ENCODE measurements around the gene SETD1A. TPM values are rescaled to one million over a fixed set of nuclear protein-coding genes. Genes with fewer than 3 reads are reported as not detected.

SETD1A gene
- total RNA-seq, 2 donors from 2014 or later = 10.0 to 29.1 TPM

DNA sequence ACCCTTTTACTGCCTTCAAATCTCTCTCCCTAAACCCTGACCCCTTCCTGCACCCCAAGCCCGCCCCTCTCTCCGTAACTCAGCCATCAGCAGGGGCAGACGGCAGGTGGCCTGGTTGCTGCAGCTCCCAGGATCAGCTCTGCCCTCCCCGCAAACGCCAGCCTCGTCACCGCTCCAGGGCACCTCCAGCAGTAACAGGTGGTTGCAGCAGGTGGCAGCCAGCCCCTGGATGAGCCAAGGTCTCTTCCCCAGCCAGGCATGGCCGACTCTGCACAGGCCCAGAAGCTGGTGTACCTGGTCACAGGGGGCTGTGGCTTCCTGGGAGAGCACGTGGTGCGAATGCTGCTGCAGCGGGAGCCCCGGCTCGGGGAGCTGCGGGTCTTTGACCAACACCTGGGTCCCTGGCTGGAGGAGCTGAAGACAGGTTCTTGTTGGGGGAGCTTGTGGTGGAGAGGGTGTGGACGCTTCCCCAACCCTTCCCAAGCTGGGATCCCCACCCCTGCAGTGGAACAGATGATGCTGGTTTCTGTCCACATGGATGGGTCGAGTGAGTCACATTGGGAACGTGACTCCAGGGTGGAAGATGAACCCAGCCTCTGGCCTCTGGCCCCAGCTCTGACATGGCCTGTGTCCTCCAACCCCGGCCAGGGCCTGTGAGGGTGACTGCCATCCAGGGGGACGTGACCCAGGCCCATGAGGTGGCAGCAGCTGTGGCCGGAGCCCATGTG is 28.0 kb downstream of the SETD1A start:
- DNase-seq (ENCODE audit: low spot score) = peak; percentile 70
- H3K27ac ChIP-seq = peak overlapping the region; percentile 16 to 61
- H3K36me3 ChIP-seq = peaks cover 5% of the 10 kb centered on the region in 2 donors
- no peaks in the 10 kb centered on the region for H3K4me1 ChIP-seq (replicated peaks)
- H3K27me3 ChIP-seq (replicated peaks; ENCODE audit: insufficient read depth) = no peaks in the 10 kb centered on the region
- 48% methylated on average over 19 of the region's 20 CpGs for WGBS
- TF ChIP-seq, protein P1, sequence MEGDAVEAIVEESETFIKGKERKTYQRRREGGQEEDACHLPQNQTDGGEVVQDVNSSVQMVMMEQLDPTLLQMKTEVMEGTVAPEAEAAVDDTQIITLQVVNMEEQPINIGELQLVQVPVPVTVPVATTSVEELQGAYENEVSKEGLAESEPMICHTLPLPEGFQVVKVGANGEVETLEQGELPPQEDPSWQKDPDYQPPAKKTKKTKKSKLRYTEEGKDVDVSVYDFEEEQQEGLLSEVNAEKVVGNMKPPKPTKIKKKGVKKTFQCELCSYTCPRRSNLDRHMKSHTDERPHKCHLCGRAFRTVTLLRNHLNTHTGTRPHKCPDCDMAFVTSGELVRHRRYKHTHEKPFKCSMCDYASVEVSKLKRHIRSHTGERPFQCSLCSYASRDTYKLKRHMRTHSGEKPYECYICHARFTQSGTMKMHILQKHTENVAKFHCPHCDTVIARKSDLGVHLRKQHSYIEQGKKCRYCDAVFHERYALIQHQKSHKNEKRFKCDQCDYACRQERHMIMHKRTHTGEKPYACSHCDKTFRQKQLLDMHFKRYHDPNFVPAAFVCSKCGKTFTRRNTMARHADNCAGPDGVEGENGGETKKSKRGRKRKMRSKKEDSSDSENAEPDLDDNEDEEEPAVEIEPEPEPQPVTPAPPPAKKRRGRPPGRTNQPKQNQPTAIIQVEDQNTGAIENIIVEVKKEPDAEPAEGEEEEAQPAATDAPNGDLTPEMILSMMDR (IDR thresholded peaks at IDR 0.05) = peak in 2 of 4 experiments; percentile 22 to 50
- no peak for TF ChIP-seq POLR2A (IDR thresholded peaks at IDR 0.05)
- no peak for TF ChIP-seq POLR2AphosphoS5 (IDR thresholded peaks at IDR 0.05)
- no peaks in the 10 kb centered on the region for H3K9me3 ChIP-seq
- intact Hi-C loops (cut with DNase I) = loop anchor here (2.0 to 10.0 kb wide), 4 partner anchors 47 to 889 kb away; partner anchors contain the start of genes STX4, VKORC1, ZNF267 and ZNF843
- H3K4me3 ChIP-seq = peak overlapping the region; percentile 21 to 34

DNA sequence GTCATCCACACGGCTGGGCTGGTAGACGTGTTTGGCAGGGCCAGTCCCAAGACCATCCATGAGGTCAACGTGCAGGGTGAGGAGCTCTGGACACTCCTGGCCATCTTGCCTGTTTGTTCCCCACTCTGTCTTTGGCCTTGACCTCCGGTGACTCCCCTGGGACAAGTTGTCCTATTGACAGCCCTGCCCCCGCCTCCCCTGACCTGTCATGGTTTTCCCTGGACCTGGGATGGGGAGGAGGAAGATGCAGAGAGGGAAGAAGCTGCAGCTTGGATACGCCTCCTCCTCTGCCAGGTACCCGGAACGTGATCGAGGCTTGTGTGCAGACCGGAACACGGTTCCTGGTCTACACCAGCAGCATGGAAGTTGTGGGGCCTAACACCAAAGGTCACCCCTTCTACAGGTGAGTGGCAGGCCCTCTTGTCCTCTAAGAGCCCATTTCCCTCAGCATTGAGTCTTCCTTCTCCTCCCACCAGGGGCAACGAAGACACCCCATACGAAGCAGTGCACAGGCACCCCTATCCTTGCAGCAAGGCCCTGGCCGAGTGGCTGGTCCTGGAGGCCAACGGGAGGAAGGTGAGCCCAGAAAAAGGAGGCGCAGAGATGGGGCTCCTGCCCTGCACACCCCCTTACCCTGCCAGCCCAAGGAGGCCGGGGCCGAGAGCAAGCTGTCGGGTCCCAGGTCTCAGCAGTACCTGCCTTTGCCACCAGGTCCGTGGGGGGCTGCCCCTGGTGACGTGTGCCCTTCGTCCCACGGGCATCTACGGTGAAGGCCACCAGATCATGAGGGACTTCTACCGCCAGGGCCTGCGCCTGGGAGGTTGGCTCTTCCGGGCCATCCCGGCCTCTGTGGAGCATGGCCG is 28.8 kb downstream of the SETD1A start:
- no peak overlapping the region for H3K27ac ChIP-seq
- WGBS = 93% methylated on average over 29 of the region's 29 CpGs
- intact Hi-C loops (cut with DNase I) = loop anchor here (10.0 kb wide), 2 partner anchors 108 to 888 kb away; partner anchors contain the start of genes VKORC1 and ZNF267

DNA sequence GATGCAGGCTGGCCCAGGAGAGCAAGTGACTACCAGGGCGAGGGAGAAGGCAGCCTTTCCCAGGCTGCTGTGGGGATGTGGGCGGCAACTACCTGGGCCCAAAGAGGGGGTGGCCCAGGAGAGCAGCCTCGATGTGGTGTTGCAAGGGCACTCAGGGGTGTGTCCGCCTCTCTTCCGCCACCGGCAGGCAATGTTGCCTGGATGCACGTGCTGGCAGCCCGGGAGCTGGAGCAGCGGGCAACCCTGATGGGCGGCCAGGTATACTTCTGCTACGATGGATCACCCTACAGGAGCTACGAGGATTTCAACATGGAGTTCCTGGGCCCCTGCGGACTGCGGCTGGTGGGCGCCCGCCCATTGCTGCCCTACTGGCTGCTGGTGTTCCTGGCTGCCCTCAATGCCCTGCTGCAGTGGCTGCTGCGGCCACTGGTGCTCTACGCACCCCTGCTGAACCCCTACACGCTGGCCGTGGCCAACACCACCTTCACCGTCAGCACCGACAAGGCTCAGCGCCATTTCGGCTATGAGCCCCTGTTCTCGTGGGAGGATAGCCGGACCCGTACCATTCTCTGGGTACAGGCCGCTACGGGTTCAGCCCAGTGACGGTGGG is 30.1 kb downstream of the SETD1A start:
- no peak for TF ChIP-seq POLR2A (IDR thresholded peaks at IDR 0.05)
- TF ChIP-seq, protein P1 (IDR thresholded peaks at IDR 0.05) = no peak
- no peak for TF ChIP-seq POLR2AphosphoS5 (IDR thresholded peaks at IDR 0.05)
- no peaks in the 10 kb centered on the region for H3K27me3 ChIP-seq (replicated peaks; ENCODE audit: insufficient read depth)
- no peaks in the 10 kb centered on the region for H3K9me3 ChIP-seq
- DNase-seq (ENCODE audit: low spot score) = no peak
- no peak overlapping the region for H3K4me3 ChIP-seq
- WGBS = 93% methylated on average over 30 of the region's 30 CpGs
- intact Hi-C loops (cut with DNase I) = loop anchor here (10.0 kb wide), 2 partner anchors 107 to 887 kb away; partner anchors contain the start of genes VKORC1 and ZNF267
- H3K36me3 ChIP-seq = no peaks in the 10 kb centered on the region
- no peak overlapping the region for H3K27ac ChIP-seq
- H3K4me1 ChIP-seq (replicated peaks) = no peaks in the 10 kb centered on the region

More for the DNA sequence above, 28.8 kb downstream of the SETD1A start:
- TF ChIP-seq, protein P1 (IDR thresholded peaks at IDR 0.05) = no peak
- TF ChIP-seq POLR2AphosphoS5 (IDR thresholded peaks at IDR 0.05) = no peak
- TF ChIP-seq POLR2A (IDR thresholded peaks at IDR 0.05) = no peak
- no peak for DNase-seq (ENCODE audit: low spot score)
- Histone ChIP-seq H3K4me3 (no peak overlapping the region), H3K9me3 (no peaks in the 10 kb centered on the region), H3K27me3 (replicated peaks; ENCODE audit: insufficient read depth) (no peaks in the 10 kb centered on the region), H3K36me3 (peaks cover 2 to 4% of the 10 kb centered on the region in 2 donors), H3K4me1 (replicated peaks) (no peaks in the 10 kb centered on the region)

DNA sequence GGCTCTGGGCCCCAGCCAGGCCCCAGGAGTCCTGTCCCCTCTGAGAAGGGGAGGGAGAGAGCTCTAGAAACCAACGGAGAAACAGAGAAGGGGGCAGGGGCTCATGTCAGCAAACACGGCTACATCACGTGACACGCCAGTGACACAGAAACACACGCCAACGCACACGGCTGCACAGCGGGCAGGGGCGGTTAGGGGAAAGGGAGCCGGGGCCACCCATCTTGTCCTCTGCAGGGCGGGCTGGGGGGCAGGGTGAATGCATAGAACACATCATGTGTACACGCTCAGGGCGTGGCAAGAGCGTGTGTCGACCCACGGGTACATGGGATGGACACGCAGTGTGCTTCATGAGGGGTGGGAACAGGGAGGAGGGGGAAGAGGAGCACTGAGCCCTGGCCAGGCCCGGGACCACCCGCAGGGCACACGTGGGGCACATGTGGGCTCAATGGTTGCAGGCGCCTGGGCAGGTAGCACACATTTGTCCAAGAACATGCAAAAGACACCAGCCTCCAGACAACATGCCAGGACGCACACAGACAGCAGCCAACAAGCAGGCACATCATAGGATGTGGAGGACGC is 32.0 kb downstream of the SETD1A start:
- H3K27me3 ChIP-seq (replicated peaks; ENCODE audit: insufficient read depth) = no peaks in the 10 kb centered on the region
- TF ChIP-seq, protein P1 (IDR thresholded peaks at IDR 0.05) = no peak
- TF ChIP-seq POLR2AphosphoS5 (IDR thresholded peaks at IDR 0.05) (no peak), POLR2A (IDR thresholded peaks at IDR 0.05) (no peak)
- WGBS = 88% methylated on average over 23 of the region's 23 CpGs
- no peaks in the 10 kb centered on the region for H3K4me1 ChIP-seq (replicated peaks)
- H3K9me3 ChIP-seq = no peaks in the 10 kb centered on the region
- no peaks in the 10 kb centered on the region for H3K36me3 ChIP-seq
- intact Hi-C loops (cut with DNase I) = loop anchor here (10.0 kb wide), 2 partner anchors 105 to 885 kb away; partner anchors contain the start of genes VKORC1 and ZNF267
- no peak overlapping the region for H3K27ac ChIP-seq
- no peak for DNase-seq (ENCODE audit: low spot score)
- H3K4me3 ChIP-seq = no peak overlapping the region
